ENCODE measurements around the gene ZNF692. TPM values are rescaled to one million over a fixed set of nuclear protein-coding genes. Genes with fewer than 3 reads are reported as not detected.
A peak's percentile ranks its signal among the peaks of the same experiment; 100 is the strongest.
"Not testable (repeated sequence)": the region's sequence is repeated elsewhere in the genome, so short reads cannot be mapped to it uniquely, and the experiment has no call there.

Gene ZNF692
- polyA plus RNA-seq, 4 donors: 42.2 to 124 (median 70.2) TPM

- Histone ChIP-seq H3K4me1 (ENCODE audit: control insufficient read depth in 3 of 3, insufficient read depth in 2 of 3, low read depth in 1 of 3, low read length in 2 of 3) (peaks cover 0 to 8% (median 4%) of the 10 kb centered on the region in 3 donors), H3K9me3 (ENCODE audit: control insufficient read depth in 2 of 2, insufficient read depth in 1 of 2, low read depth in 1 of 2, low read length in 1 of 2) (no peaks in the 10 kb centered on the region), H3K27me3 (ENCODE audit: control insufficient read depth in 3 of 3, insufficient read depth in 3 of 3, low read length in 3 of 3) (no peaks in the 10 kb centered on the region), H3K27ac (ENCODE audit: low read depth in 1 of 3, low read length in 2 of 3) (peak overlapping the region; percentile 93 to 100 (median 98)), H3K4me3 (ENCODE audit: low read depth in 1 of 3, low read length in 3 of 3) (peak overlapping the region in 2 of 3 donors; percentile 67 to 95), H3K36me3 (ENCODE audit: control insufficient read depth in 3 of 3, insufficient read depth in 2 of 3, low read depth in 1 of 3, low read length in 3 of 3) (peaks cover 0 to 4% (median 0%) of the 10 kb centered on the region in 3 donors)
- no peak for DNase-seq
- WGBS, 3 donors: 2 to 12% (median 6%) methylated on average over 10 of the region's 10 CpGs
- FAIRE-seq: no peak
These were observed 19.7 kb downstream of the ZNF692 start for GRCh38 chr1:248839168-248839555.

GRCh38 chr1:248838357-248839167, 20.3 kb downstream of the ZNF692 start:
- H3K27ac ChIP-seq (ENCODE audit: low read depth in 1 of 3, low read length in 2 of 3): peak overlapping the region; percentile 93 to 100 (median 98)
- peak; percentile 94 to 95 for DNase-seq
- H3K9me3 ChIP-seq (ENCODE audit: control insufficient read depth in 2 of 2, insufficient read depth in 1 of 2, low read depth in 1 of 2, low read length in 1 of 2): no peaks in the 10 kb centered on the region
- H3K4me3 ChIP-seq (ENCODE audit: low read depth in 1 of 3, low read length in 3 of 3): peak overlapping the region; percentile 67 to 95 (median 74)
- 0% methylated on average over 54 to 82 of the region's 82 CpGs for WGBS, 3 donors
- H3K4me1 ChIP-seq (ENCODE audit: control insufficient read depth in 3 of 3, insufficient read depth in 2 of 3, low read depth in 1 of 3, low read length in 2 of 3): peaks cover 0 to 8% (median 4%) of the 10 kb centered on the region in 3 donors
- peaks cover 0 to 4% (median 0%) of the 10 kb centered on the region in 3 donors for H3K36me3 ChIP-seq (ENCODE audit: control insufficient read depth in 3 of 3, insufficient read depth in 2 of 3, low read depth in 1 of 3, low read length in 3 of 3)
- FAIRE-seq: no peak
- H3K27me3 ChIP-seq (ENCODE audit: control insufficient read depth in 3 of 3, insufficient read depth in 3 of 3, low read length in 3 of 3): no peaks in the 10 kb centered on the region

- peaks cover 0 to 8% (median 4%) of the 10 kb centered on the region in 3 donors for H3K4me1 ChIP-seq (ENCODE audit: control insufficient read depth in 3 of 3, insufficient read depth in 2 of 3, low read depth in 1 of 3, low read length in 2 of 3)
- H3K36me3 ChIP-seq (ENCODE audit: control insufficient read depth in 3 of 3, insufficient read depth in 2 of 3, low read depth in 1 of 3, low read length in 3 of 3): peaks cover 0 to 2% (median 0%) of the 10 kb centered on the region in 3 donors
- H3K27me3 ChIP-seq (ENCODE audit: control insufficient read depth in 3 of 3, insufficient read depth in 3 of 3, low read length in 3 of 3): no peaks in the 10 kb centered on the region
- peak; percentile 99 for DNase-seq
- peak within 1 kb of the TSS; percentile 93 to 100 (median 98) for H3K27ac ChIP-seq (ENCODE audit: low read depth in 1 of 3, low read length in 2 of 3)
- FAIRE-seq: no peak
- H3K4me3 ChIP-seq (ENCODE audit: low read depth in 1 of 3, low read length in 3 of 3): peak within 1 kb of the TSS; percentile 67 to 95 (median 74)
- H3K9me3 ChIP-seq (ENCODE audit: control insufficient read depth in 2 of 2, insufficient read depth in 1 of 2, low read depth in 1 of 2, low read length in 1 of 2): no peaks in the 10 kb centered on the region
- WGBS, 3 donors: 0% methylated on average over 41 to 48 of the region's 48 CpGs
These were observed 21.0 kb downstream of the ZNF692 start, which contains the start of gene ZNF672 for GRCh38 chr1:248837781-248838356. Gene ZNF672, plus strand, starts transcription at chr1:248838224. Its CDS starts 9,051 bp downstream, at chr1:248847275.

- no peaks in the 10 kb centered on the region for H3K27me3 ChIP-seq (ENCODE audit: control insufficient read depth in 3 of 3, insufficient read depth in 3 of 3, low read length in 3 of 3)
- DNase-seq: no peak
- H3K36me3 ChIP-seq (ENCODE audit: control insufficient read depth in 3 of 3, insufficient read depth in 2 of 3, low read depth in 1 of 3, low read length in 3 of 3): no peaks in the 10 kb centered on the region
- peaks cover 0 to 8% (median 4%) of the 10 kb centered on the region in 3 donors for H3K4me1 ChIP-seq (ENCODE audit: control insufficient read depth in 3 of 3, insufficient read depth in 2 of 3, low read depth in 1 of 3, low read length in 2 of 3)
- no peak for FAIRE-seq
- 48 to 49% (median 48%) methylated on average over 11 of the region's 11 CpGs for WGBS, 3 donors
- H3K4me3 ChIP-seq (ENCODE audit: low read depth in 1 of 3, low read length in 3 of 3): peak overlapping the region; percentile 67 to 95 (median 74)
- H3K9me3 ChIP-seq (ENCODE audit: control insufficient read depth in 2 of 2, insufficient read depth in 1 of 2, low read depth in 1 of 2, low read length in 1 of 2): no peaks in the 10 kb centered on the region
- peak overlapping the region; percentile 86 to 93 (median 91) for H3K27ac ChIP-seq (ENCODE audit: low read depth in 1 of 3, low read length in 2 of 3)
These were observed 21.7 kb downstream of the ZNF692 start for GRCh38 chr1:248837045-248837780.

GRCh38 chr1:248834343-248834940, 24.4 kb downstream of the ZNF692 start:
- DNase-seq: no peak
- no peaks in the 10 kb centered on the region for H3K27me3 ChIP-seq (ENCODE audit: control insufficient read depth in 3 of 3, insufficient read depth in 3 of 3, low read length in 3 of 3)
- 64 to 76% (median 74%) methylated on average over 7 of the region's 7 CpGs for WGBS, 3 donors
- H3K4me3 ChIP-seq (ENCODE audit: low read depth in 1 of 3, low read length in 3 of 3): no peak overlapping the region
- no peaks in the 10 kb centered on the region for H3K9me3 ChIP-seq (ENCODE audit: control insufficient read depth in 2 of 2, insufficient read depth in 1 of 2, low read depth in 1 of 2, low read length in 1 of 2)
- FAIRE-seq: no peak
- H3K36me3 ChIP-seq (ENCODE audit: control insufficient read depth in 3 of 3, insufficient read depth in 2 of 3, low read depth in 1 of 3, low read length in 3 of 3): no peaks in the 10 kb centered on the region
- H3K27ac ChIP-seq (ENCODE audit: low read depth in 1 of 3, low read length in 2 of 3): no peak overlapping the region
- peaks cover 0 to 8% (median 4%) of the 10 kb centered on the region in 3 donors for H3K4me1 ChIP-seq (ENCODE audit: control insufficient read depth in 3 of 3, insufficient read depth in 2 of 3, low read depth in 1 of 3, low read length in 2 of 3)

- Histone ChIP-seq H3K4me3 (ENCODE audit: low read depth in 1 of 3, low read length in 3 of 3) (no peak overlapping the region), H3K27me3 (ENCODE audit: control insufficient read depth in 3 of 3, insufficient read depth in 3 of 3, low read length in 3 of 3) (no peaks in the 10 kb centered on the region), H3K27ac (ENCODE audit: low read depth in 1 of 3, low read length in 2 of 3) (no peak overlapping the region), H3K36me3 (ENCODE audit: control insufficient read depth in 3 of 3, insufficient read depth in 2 of 3, low read depth in 1 of 3, low read length in 3 of 3) (no peaks in the 10 kb centered on the region), H3K9me3 (ENCODE audit: control insufficient read depth in 2 of 2, insufficient read depth in 1 of 2, low read depth in 1 of 2, low read length in 1 of 2) (no peaks in the 10 kb centered on the region), H3K4me1 (ENCODE audit: control insufficient read depth in 3 of 3, insufficient read depth in 2 of 3, low read depth in 1 of 3, low read length in 2 of 3) (peaks cover 0 to 8% (median 0%) of the 10 kb centered on the region in 3 donors)
- DNase-seq (no peak), FAIRE-seq (no peak)
- WGBS, 3 donors: 87 to 93% (median 91%) methylated on average over 1 of the region's 1 CpG
These were observed 27.0 kb downstream of the ZNF692 start for GRCh38 chr1:248831842-248832241.

GRCh38 chr1:248830718-248831017, 28.2 kb downstream of the ZNF692 start:
- FAIRE-seq; H3K27me3 ChIP-seq (ENCODE audit: control insufficient read depth in 3 of 3, insufficient read depth in 3 of 3, low read length in 3 of 3); H3K36me3 ChIP-seq (ENCODE audit: control insufficient read depth in 3 of 3, insufficient read depth in 2 of 3, low read depth in 1 of 3, low read length in 3 of 3); DNase-seq; H3K9me3 ChIP-seq (ENCODE audit: control insufficient read depth in 2 of 2, insufficient read depth in 1 of 2, low read depth in 1 of 2, low read length in 1 of 2); H3K27ac ChIP-seq (ENCODE audit: low read depth in 1 of 3, low read length in 2 of 3); H3K4me3 ChIP-seq (ENCODE audit: low read depth in 1 of 3, low read length in 3 of 3): not testable (repeated sequence)
- peaks cover 0 to 10% (median 0%) of the 10 kb centered on the region in 3 donors for H3K4me1 ChIP-seq (ENCODE audit: control insufficient read depth in 3 of 3, insufficient read depth in 2 of 3, low read depth in 1 of 3, low read length in 2 of 3)
- 25 to 46% (median 37%) methylated on average over 1 to 3 of the region's 3 CpGs for WGBS, 3 donors

- H3K4me1 ChIP-seq (ENCODE audit: control insufficient read depth in 3 of 3, insufficient read depth in 2 of 3, low read depth in 1 of 3, low read length in 2 of 3): peaks cover 10 to 24% (median 13%) of the 10 kb centered on the region in 3 donors
- WGBS, 3 donors: 65 to 76% (median 73%) methylated on average over 3 of the region's 3 CpGs
- FAIRE-seq (no peak), DNase-seq (peak in 1 of 2 donors; percentile 44)
- no peak overlapping the region for H3K4me3 ChIP-seq (ENCODE audit: low read depth in 1 of 3, low read length in 3 of 3)
- H3K27me3 ChIP-seq (ENCODE audit: control insufficient read depth in 3 of 3, insufficient read depth in 3 of 3, low read length in 3 of 3): no peaks in the 10 kb centered on the region
- peaks cover 0 to 12% (median 0%) of the 10 kb centered on the region in 3 donors for H3K36me3 ChIP-seq (ENCODE audit: control insufficient read depth in 3 of 3, insufficient read depth in 2 of 3, low read depth in 1 of 3, low read length in 3 of 3)
- peak overlapping the region in 1 of 3 donors; percentile 46 for H3K27ac ChIP-seq (ENCODE audit: low read depth in 1 of 3, low read length in 2 of 3)
- no peaks in the 10 kb centered on the region for H3K9me3 ChIP-seq (ENCODE audit: control insufficient read depth in 2 of 2, insufficient read depth in 1 of 2, low read depth in 1 of 2, low read length in 1 of 2)
These were observed 30.0 kb downstream of the ZNF692 start for GRCh38 chr1:248828845-248829244.
